Measurements from ENCODE around the gene KDM4B. TPM values are rescaled to one million over a fixed set of nuclear protein-coding genes. Genes with fewer than 3 reads are reported as not detected.

The KDM4B gene
- total RNA-seq, 4 donors from 2014 or later = 26.6 to 84.2 (median 39.9) TPM

DNA sequence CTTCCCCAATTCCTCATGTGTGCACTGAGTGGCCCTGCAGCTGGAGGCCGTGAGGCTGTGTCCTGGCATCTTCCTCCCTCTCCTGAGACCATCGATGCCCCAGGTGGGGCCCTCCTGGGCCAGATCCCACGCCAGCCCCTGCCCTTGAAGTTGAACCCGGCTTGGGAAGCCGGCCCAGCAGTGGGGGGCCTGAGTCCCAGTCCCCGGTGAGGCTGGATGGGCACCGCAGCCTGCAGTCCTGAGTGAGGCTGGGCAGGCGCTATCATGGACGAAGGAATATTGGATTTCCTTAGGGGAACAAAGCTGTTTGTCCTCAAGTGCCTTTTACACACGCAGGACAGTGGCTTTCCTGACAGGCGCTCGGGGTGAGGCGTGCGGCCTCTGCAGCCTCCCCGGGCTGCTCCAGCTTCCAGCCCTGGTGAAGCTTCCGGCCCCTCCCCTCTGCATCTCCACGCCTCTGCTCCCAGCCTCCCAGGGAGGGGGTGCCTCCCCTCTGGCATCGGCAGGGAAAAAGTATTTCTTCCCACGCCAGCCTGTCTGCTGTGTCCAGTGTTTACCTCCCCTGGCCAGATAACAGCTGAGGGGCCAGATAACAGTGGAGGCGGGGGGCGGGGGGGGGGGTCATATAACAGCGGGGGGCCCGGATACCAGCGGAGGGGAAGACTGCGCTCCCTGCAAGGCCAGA, 159.5 kb downstream of the KDM4B start:
- Histone ChIP-seq H3K4me3 (no peak overlapping the region), H3K36me3 (no peaks in the 10 kb centered on the region), H3K4me1 (peaks cover 4 to 16% (median 7%) of the 10 kb centered on the region in 4 donors), H3K27ac (peak overlapping the region in 1 of 4 donors; percentile 34), H3K9me3 (no peaks in the 10 kb centered on the region), H3K27me3 (no peaks in the 10 kb centered on the region)
- TF ChIP-seq POLR2A (IDR thresholded peaks at IDR 0.05) = no peak
- no peak for TF ChIP-seq EP300 (IDR thresholded peaks at IDR 0.05; ENCODE audit: low read depth)
- TF ChIP-seq POLR2AphosphoS5 (IDR thresholded peaks at IDR 0.05) = no peak
- TF ChIP-seq, protein P1, sequence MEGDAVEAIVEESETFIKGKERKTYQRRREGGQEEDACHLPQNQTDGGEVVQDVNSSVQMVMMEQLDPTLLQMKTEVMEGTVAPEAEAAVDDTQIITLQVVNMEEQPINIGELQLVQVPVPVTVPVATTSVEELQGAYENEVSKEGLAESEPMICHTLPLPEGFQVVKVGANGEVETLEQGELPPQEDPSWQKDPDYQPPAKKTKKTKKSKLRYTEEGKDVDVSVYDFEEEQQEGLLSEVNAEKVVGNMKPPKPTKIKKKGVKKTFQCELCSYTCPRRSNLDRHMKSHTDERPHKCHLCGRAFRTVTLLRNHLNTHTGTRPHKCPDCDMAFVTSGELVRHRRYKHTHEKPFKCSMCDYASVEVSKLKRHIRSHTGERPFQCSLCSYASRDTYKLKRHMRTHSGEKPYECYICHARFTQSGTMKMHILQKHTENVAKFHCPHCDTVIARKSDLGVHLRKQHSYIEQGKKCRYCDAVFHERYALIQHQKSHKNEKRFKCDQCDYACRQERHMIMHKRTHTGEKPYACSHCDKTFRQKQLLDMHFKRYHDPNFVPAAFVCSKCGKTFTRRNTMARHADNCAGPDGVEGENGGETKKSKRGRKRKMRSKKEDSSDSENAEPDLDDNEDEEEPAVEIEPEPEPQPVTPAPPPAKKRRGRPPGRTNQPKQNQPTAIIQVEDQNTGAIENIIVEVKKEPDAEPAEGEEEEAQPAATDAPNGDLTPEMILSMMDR (IDR thresholded peaks at IDR 0.05) = no peak
- in situ Hi-C loops (cut with MboI; ENCODE audit: low pct_ligation_motif_present in 1 of 4, low pct_unique_long_range_greater_than_20kb in 1 of 4, low sequenced_read_pairs in 3 of 4) (no loop called here), intact Hi-C loops (cut with DNase I; ENCODE audit: low total_unique reads) (no loop called here)
- WGBS, 2 donors (ENCODE audit: low coverage in 1 of 2) = 61% methylated on average over 25 of the region's 25 CpGs; no CpG with 5 or more reads in 1 of the 2 donors
- DNase-seq = no peak

DNA sequence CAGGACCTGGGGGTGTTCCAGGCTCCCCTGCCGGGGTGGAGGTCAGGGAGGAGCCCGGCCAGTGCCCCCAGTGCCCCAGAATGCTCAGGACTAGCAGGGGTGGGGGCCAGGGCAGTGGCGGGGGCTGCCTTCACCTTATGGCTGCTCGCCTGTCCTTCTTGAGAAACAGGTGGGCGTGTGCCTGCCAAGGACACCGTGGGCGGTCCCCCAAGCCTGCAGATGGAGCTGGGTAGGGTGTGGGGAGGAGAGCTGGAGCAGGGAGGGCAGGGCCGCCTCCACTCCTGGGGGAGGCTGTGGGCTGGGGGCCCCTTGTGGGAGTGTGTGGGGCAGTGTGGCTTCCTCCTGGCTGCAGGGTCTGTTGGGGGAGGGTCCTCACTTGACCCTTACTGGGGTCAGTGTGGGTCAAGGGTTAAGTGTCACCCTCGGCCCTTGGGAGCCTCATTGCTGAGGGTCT, 160.1 kb downstream of the KDM4B start:
- no peak overlapping the region for H3K4me3 ChIP-seq
- no peak for DNase-seq
- no peaks in the 10 kb centered on the region for H3K36me3 ChIP-seq
- H3K27me3 ChIP-seq = no peaks in the 10 kb centered on the region
- in situ Hi-C loops (cut with MboI; ENCODE audit: low pct_ligation_motif_present in 1 of 4, low pct_unique_long_range_greater_than_20kb in 1 of 4, low sequenced_read_pairs in 3 of 4) = no loop called here
- H3K4me1 ChIP-seq = peaks cover 4 to 16% (median 7%) of the 10 kb centered on the region in 4 donors
- intact Hi-C loops (cut with DNase I; ENCODE audit: low total_unique reads) = no loop called here
- no peaks in the 10 kb centered on the region for H3K9me3 ChIP-seq
- no peak overlapping the region for H3K27ac ChIP-seq
- 73% methylated on average over 4 of the region's 9 CpGs; no CpG with 5 or more reads in 1 of the 2 donors for WGBS, 2 donors (ENCODE audit: low coverage in 1 of 2)
- TF ChIP-seq POLR2AphosphoS5 (IDR thresholded peaks at IDR 0.05) (no peak), EP300 (IDR thresholded peaks at IDR 0.05; ENCODE audit: low read depth) (no peak), POLR2A (IDR thresholded peaks at IDR 0.05) (no peak)
- TF ChIP-seq, protein P1 (IDR thresholded peaks at IDR 0.05) = no peak

DNA sequence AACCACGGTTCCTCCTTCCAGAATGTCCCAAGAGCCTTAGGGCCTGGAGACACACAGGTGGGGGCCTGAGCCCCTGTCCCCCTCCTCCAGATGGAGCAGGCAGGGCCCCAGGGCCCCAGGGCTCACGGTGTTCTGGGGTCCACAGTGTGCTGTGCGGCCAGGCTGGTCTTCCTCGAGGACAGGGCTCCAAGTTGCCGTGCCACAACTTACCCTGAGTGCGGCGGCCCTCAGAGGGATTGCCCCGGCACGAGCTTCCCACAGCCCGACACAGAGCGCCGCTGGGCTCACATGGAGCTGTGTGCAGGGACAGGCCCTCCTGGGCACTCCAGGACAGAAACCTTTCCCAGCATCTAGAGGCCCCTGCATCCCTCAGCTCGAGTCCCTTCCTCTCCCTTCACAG, 160.8 kb downstream of the KDM4B start:
- H3K36me3 ChIP-seq = no peaks in the 10 kb centered on the region
- in situ Hi-C loops (cut with MboI; ENCODE audit: low pct_ligation_motif_present in 1 of 4, low pct_unique_long_range_greater_than_20kb in 1 of 4, low sequenced_read_pairs in 3 of 4) = no loop called here
- peak overlapping the region in 3 of 4 donors; percentile 0 to 62 (median 55) for H3K27ac ChIP-seq
- WGBS, 2 donors (ENCODE audit: low coverage in 1 of 2) = 40 to 97% methylated on average over 1 to 13 of the region's 13 CpGs
- no peak overlapping the region for H3K4me3 ChIP-seq
- no peak for DNase-seq
- no peaks in the 10 kb centered on the region for H3K9me3 ChIP-seq
- no peaks in the 10 kb centered on the region for H3K27me3 ChIP-seq
- TF ChIP-seq, protein P1 (IDR thresholded peaks at IDR 0.05) = no peak
- no peak for TF ChIP-seq POLR2A (IDR thresholded peaks at IDR 0.05)
- TF ChIP-seq EP300 (IDR thresholded peaks at IDR 0.05; ENCODE audit: low read depth) = no peak
- TF ChIP-seq POLR2AphosphoS5 (IDR thresholded peaks at IDR 0.05) = no peak
- intact Hi-C loops (cut with DNase I; ENCODE audit: low total_unique reads) = no loop called here
- H3K4me1 ChIP-seq = peaks cover 4 to 16% (median 7%) of the 10 kb centered on the region in 4 donors

DNA sequence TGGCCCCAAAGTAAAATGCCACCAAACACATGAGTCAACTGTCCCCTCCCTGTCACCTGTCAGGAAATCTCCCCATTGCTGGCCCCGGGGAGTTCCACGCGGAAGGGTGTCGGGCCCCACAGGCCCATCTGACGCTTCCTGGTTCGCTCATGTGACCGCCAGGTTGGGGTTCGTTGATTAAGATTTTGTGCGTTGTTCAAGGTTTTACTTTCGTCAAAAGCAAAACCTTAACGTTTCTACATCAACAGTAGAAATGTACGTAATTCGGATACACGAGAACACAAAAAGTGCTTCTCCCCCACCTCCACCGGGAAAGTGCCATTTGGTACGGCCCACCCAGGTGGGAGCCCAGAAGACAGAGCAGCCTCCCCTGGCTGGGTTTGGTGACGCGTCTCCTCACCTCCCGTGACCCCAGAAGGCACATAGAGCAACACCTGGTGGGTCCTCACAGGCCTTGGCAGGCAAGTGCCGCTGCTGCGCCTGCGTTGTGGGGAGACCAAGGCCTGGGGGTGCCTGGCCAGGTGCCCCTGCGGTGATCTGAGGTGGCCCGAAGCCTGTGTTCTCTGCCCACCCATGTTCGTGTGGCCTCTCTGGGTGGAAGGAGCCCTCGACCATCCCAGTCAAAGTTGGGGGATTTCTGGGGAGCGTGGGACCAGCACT, 161.6 kb downstream of the KDM4B start:
- intact Hi-C loops (cut with DNase I; ENCODE audit: low total_unique reads) (no loop called here), in situ Hi-C loops (cut with MboI; ENCODE audit: low pct_ligation_motif_present in 1 of 4, low pct_unique_long_range_greater_than_20kb in 1 of 4, low sequenced_read_pairs in 3 of 4) (no loop called here)
- peaks cover 0 to 5% (median 0%) of the 10 kb centered on the region in 4 donors for H3K36me3 ChIP-seq
- 76% methylated on average over 27 of the region's 27 CpGs; no CpG with 5 or more reads in 1 of the 2 donors for WGBS, 2 donors (ENCODE audit: low coverage in 1 of 2)
- no peak overlapping the region for H3K4me3 ChIP-seq
- no peaks in the 10 kb centered on the region for H3K9me3 ChIP-seq
- DNase-seq = peak; percentile 52
- no peaks in the 10 kb centered on the region for H3K27me3 ChIP-seq
- peak overlapping the region in 3 of 4 donors; percentile 39 to 62 (median 55) for H3K27ac ChIP-seq
- TF ChIP-seq, protein P1 (IDR thresholded peaks at IDR 0.05) = no peak
- no peak for TF ChIP-seq POLR2A (IDR thresholded peaks at IDR 0.05)
- TF ChIP-seq EP300 (IDR thresholded peaks at IDR 0.05; ENCODE audit: low read depth) = no peak
- no peak for TF ChIP-seq POLR2AphosphoS5 (IDR thresholded peaks at IDR 0.05)
- H3K4me1 ChIP-seq = peaks cover 4 to 16% (median 7%) of the 10 kb centered on the region in 4 donors

Measured in transverse colon (tissue), 4 donors.